B cell (primary cell): ENCODE measurements around the gene ASAP3.

Experiments
- CTCF ChIP-seq: fragments of 200-600 bp; IDR thresholded peaks from one replicate; pipeline ENCODE4 v1.8.0; 2022; ENCODE audit warnings: antibody characterized with exemption, mild to moderate bottlenecking
- EZH2 ChIP-seq: IDR thresholded peaks from 2 replicates; pipeline ENCODE4 v1.6.1; 2012; ENCODE audit warnings: borderline replicate concordance, low read depth, mild to moderate bottlenecking, moderate library complexity, low read length; ENCODE audit not compliant: insufficient read depth, poor library complexity, severe bottlenecking

GRCh38 chr1:23416964-23417363 is 67.0 kb downstream of the ASAP3 start:
- TF ChIP-seq CTCF (no peak), EZH2 (no peak)
